ENCODE results near the gene SRSF9.
"Not testable (repeated sequence)": the region's sequence is repeated elsewhere in the genome, so short reads cannot be mapped to it uniquely, and the experiment has no call there.

SRSF9 gene, protein sequence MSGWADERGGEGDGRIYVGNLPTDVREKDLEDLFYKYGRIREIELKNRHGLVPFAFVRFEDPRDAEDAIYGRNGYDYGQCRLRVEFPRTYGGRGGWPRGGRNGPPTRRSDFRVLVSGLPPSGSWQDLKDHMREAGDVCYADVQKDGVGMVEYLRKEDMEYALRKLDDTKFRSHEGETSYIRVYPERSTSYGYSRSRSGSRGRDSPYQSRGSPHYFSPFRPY

DNA sequence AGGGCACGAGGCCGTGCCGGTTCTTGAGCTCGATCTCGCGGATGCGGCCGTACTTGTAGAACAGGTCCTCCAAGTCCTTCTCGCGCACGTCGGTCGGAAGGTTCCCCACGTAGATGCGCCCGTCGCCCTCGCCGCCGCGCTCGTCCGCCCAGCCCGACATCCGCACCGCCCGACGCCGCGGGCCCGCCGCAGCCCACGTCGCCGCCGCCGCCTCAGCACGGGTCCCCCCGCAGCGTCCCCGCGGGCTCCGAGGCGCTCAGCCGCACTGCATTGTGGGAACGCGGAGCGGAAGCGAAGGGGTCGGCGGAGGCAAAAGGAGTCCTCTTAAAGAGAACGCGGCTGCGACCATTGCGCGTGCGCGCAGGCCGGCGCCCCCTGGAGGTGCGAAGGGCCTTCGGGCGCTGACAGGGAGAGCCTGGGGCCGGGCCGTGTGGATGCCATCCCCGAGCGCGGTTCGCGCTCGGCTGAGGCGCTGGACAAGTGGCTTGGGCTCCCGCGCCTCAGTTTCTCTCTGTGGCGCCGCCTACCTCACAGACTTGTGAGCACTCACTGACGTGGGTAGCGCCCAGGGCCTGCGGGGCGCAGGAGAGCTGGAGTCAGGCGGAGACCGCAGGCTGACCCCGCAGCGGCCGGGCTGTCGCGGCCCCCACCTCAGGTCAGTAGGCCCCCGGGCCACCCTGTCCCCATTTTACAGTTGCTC lies at the start of gene SRSF9:
SRSF9 (minus strand) TSS at position 299 of the 700 bp plus-strand sequence; CDS start at position 160, 139 bp downstream.
- peak; percentile 98 to 99 for DNase-seq
- TF ChIP-seq POLR2A (IDR thresholded peaks at IDR 0.05; ENCODE audit: low read length) (peak; percentile 88), GATA1 (IDR thresholded peaks at IDR 0.05; ENCODE audit: low read depth, low read length) (no peak)

DNA sequence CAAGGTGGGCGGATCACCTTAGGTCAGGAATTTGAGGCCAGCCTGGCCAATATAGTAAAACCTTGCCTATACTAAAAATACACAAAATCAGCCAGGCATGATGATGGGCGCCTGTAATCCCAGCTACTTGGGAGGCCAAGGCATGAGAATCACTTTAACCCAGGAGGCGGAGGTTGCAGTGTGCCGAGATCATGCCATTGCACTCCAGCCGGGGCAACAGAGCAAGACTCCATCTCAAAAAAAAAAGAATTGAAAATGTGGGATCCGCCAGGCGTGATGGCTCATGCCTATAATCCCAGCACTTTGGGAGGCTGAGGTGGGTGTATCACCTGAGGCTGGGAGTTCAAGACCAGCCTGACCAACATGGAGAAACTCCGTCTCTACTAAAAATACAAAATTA lies 49.8 kb upstream of the SRSF9 start:
- not testable (repeated sequence) for DNase-seq

DNA sequence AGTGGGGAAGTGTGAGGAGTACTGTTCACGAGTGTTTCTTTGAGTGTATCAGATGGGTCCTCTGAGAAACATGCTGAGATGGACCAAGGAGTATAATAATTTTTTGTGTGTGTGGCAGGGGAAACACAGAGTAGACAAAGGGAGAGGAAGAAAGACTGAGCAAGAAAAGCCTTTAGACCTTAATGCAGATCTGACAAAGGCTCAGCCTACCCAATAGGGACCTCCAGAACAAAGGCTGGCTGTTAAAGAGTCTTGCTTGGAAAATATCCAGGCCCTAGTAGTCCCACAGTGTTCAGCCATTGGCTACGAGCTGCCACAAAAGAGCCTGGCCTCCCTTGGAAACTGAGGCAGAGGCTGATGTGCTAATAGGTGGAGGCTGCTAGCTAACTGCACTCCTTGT lies 45.9 kb upstream of the SRSF9 start:
- TF ChIP-seq POLR2A (IDR thresholded peaks at IDR 0.05; ENCODE audit: low read length), result no peak
- no peak for DNase-seq

DNA sequence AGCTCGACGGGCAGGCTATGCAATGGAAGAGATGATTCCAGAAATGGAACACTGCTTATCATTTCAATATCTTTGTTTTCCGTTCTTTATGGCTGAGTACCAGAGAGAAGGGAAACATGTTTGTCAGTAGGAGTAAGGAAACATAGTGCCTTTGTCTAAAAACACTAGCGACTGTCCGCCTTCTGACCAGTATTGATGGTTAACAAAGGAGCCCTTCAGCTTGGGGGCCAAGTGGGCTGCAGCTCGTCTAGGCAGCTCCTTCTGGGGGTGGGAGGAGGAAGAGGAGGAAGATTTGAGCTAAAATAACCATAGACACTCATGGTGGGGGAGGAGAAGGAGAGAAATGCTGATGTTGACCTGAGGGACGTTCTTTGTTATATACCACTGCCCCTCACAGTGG lies 44.5 kb upstream of the SRSF9 start:
- TF ChIP-seq POLR2A (IDR thresholded peaks at IDR 0.05; ENCODE audit: low read length), result no peak
- no peak for TF ChIP-seq GATA1 (IDR thresholded peaks at IDR 0.05; ENCODE audit: low read depth, low read length)
- DNase-seq, result no peak

DNA sequence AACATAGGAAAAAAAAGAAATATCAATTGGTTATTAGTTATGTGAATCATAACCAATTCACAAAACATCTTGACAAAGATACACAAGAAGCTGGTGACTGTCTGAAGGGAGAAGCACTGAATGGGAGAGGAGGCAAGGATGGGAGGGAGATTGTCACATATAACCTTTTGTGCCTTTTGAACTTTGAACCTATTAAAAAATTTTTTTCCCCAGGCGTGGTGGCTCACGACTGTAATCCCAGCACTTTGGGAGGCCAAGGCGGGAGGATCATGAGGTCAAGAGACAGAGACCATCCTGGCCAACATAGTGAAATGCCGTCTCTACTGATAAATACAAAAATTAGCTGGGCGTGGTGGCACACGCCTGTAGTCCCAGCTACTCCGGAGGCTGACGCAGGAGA lies 39.0 kb upstream of the SRSF9 start:
- no peak for DNase-seq
- TF ChIP-seq GATA1 (IDR thresholded peaks at IDR 0.05; ENCODE audit: low read depth, low read length) (no peak), POLR2A (IDR thresholded peaks at IDR 0.05; ENCODE audit: low read length) (no peak)

DNA sequence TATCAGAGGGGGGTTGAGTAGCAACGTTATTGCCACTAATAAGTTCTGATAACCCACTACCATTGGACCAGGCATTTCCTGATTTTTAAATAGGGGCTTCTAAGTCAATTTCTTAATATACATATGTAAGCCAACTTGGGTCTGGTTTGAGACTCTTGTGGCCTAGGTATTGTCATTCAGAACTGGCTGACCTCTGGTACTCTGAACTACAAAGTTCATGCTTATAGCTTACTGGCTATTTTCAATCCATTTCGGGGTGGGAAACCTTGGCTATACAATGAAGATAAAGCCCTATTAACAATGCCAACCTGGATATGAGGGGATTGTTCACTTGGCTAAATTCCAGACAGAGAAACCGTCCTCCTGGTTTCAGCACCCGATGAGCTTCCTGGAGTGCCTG lies 35.0 kb upstream of the SRSF9 start:
- no peak for DNase-seq
- no peak for TF ChIP-seq GATA1 (IDR thresholded peaks at IDR 0.05; ENCODE audit: low read depth, low read length)
- TF ChIP-seq POLR2A (IDR thresholded peaks at IDR 0.05; ENCODE audit: low read length), result no peak

DNA sequence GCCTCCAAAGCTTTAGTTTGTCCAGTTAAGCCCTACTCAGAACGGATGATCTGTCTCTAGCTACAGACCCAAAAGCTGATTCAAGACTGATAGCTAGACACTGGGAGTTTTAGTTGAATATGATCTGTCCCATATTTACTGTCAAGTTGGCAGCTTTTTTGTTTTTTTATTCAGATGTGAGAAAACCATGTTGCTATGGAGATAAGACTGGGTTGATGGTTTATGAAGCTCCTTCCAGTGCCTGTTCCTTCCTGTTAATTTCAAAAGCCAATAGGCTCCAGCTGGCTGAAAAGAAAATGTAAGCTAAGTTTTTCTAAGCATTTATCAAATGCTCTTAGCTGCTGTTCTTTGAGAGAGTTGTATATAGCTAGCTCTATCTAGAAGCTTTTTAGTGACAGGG lies 31.0 kb upstream of the SRSF9 start:
- no peak for TF ChIP-seq GATA1 (IDR thresholded peaks at IDR 0.05; ENCODE audit: low read depth, low read length)
- DNase-seq, result no peak

DNA sequence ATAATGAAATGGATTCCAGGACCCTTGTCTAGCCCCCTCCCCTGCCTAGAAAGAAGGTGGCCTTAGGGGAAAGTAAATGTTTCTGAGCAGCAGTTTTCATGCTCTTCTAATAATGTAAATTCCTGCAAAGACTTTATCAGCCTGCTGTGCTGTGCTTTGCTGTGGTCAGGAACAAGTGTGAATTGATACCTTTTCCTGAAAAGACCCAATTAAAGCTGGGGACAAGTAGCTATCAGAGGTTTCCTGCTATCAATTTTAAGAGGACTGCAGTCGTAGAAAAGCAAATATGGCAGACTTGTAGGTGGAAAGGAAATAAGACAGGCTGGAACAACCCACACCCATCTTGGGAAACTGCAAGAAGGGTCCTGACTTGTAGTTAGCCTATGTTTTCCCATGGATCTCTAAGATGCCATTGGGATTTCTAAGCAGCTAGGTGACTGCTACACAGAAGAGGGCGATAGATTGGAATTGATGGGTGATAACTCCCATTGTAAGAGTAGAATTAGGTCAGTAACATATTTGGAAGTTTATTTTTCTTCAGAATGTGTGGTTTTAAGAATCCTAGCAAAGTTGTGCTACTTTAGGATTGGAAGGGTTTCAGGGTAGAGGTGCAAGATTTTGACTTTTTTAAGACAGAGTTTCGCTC lies 29.4 kb upstream of the SRSF9 start:
- no peak for TF ChIP-seq GATA1 (IDR thresholded peaks at IDR 0.05; ENCODE audit: low read depth, low read length)
- TF ChIP-seq POLR2A (IDR thresholded peaks at IDR 0.05; ENCODE audit: low read length), result no peak
- no peak for DNase-seq

DNA sequence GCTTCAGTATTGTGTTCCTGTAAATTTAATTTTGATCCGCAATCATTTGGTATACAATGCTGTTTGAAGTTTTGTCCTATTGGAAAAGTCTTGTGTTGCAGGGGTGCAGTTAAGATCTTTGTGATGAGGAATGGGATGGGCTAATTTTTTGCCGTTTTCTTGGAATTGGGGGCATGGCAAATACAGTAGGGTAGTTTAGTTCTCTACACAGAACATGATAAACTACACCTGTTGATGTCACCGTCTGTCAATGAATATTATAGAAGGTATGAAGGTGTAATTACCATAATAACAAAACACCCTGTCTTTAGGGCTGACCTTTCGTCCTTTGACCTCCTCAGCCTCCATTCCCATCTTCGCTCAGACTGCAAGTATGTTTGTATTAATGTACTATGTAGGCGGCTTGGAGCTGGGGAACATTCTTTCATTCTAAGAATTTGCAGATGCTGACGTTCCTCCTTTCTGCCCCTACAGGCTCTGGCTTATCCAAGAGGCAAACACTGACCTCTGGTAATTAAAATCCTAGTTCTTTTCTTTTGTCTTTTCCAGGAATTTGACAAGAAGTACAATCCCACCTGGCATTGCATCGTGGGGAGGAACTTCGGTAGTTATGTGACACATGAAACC lies 28.1 kb upstream of the SRSF9 start:
- no peak for DNase-seq
- peak; percentile 8 for TF ChIP-seq POLR2A (IDR thresholded peaks at IDR 0.05; ENCODE audit: low read length)
- TF ChIP-seq GATA1 (IDR thresholded peaks at IDR 0.05; ENCODE audit: low read depth, low read length), result no peak

DNA sequence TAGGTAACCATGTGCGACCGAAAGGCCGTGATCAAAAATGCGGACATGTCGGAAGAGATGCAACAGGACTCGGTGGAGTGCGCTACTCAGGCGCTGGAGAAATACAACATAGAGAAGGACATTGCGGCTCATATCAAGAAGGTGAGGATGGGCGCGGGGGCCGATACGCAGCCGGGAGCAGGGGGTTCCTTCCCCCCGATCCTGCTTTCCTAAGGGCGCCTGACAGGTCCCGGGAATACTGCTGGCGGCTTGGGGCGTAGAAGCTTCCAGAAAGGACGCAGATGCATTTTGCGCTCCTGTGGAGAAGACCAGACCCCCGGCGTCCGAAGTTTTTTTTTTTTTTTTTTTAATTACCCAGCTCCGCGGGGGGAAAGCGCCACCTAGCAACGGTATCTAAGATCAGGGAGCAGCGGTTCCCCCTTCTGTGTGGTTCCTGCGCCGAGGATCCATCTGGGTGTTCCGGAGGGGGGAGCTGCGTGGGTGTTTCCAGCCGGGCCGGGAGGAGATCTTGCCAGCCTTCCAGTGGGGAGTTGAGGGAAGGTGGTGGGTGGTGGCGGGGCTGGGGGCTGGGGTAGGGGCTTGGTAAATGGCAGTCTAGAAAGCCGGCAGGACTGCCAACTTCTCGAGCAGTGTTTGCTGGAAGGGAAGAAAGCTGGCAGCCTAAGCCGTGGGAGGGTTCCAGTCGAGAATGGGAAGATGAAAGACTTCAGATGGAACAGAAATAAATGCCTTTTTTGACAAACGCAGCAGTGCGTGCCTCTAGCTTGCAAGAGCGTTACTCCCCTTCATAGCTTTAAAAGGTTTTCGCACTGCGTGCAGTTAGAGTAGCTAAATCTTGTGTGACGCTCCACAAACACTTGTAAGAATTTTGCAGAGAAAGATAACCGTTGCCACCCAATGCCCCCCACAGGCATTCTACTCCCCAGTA lies 27.1 kb upstream of the SRSF9 start:
- DNase-seq, result peak; percentile 76 to 81
- TF ChIP-seq POLR2A (IDR thresholded peaks at IDR 0.05; ENCODE audit: low read length) (peak; percentile 0), GATA1 (IDR thresholded peaks at IDR 0.05; ENCODE audit: low read depth, low read length) (no peak)

DNA sequence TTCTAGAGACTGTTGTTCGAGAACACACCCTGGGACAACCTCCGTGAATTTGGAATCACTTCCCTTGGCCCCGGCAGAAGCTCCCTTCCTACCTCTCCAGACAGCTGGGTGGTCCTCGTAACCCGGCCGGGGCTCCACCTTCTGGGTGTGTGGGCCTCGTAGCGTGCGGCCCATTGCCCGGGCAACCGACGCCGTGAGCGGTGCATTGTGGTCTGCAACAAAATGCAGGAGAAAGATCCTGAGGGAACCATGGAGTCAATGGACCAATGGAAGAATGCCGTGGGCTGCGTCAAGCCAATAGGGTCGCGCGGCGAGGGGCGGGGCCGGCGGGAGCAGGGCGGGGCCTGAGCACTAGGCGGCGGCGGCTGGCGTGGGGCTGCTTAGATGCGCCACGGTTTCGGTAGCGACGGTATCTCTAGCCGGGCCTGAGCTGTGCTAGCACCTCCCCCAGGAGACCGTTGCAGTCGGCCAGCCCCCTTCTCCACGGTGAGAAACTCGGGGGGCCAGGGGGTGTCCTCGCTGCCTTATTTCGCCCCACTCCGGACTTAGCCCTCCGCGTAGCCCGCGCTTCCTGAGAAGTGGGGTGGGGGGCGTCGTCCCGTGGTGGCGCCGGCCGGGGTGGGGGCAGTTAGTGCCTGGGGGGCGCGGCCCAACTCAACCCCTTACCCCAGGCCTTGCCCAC lies 26.3 kb upstream of the SRSF9 start, which contains the start of gene DYNLL1:
DYNLL1 (plus strand) TSS at position 383 of the 682 bp plus-strand sequence. CDS start 309 bp downstream, outside the sequence.
- DNase-seq, result peak; percentile 97 to 99
- peak; percentile 86 for TF ChIP-seq POLR2A (IDR thresholded peaks at IDR 0.05; ENCODE audit: low read length)
- TF ChIP-seq GATA1 (IDR thresholded peaks at IDR 0.05; ENCODE audit: low read depth, low read length), result no peak

DNA sequence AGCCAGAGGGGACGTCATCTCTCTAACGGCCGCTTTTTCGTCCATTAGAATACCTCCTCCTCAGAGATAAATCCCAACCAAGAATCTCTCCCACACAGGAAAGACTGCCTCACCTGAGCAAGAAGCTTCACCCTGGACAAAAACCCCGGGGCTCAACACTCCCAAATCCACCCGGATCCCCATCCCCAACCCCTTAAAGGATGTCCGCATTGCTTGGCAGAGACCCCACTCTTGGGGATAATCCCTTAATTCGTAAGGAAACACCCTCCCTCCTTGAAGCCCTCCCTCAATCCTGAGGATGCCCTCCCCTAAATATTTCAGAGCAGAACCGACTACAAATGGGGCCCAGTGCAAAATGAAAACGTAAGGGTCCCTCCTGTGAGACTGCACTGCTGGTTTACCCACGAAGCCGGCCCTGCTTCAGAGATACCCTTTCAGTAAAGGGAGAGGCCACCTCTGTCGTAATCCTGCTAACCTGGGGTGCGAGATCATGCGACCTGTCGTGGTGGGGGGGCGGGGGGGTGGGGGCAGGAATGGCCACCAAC lies 25.7 kb upstream of the SRSF9 start:
- DNase-seq, result no peak
- TF ChIP-seq POLR2A (IDR thresholded peaks at IDR 0.05; ENCODE audit: low read length) (no peak), GATA1 (IDR thresholded peaks at IDR 0.05; ENCODE audit: low read depth, low read length) (no peak)
